NCI-H1930 (cell line): Measurements from ENCODE around the gene SLC17A9.
A peak's percentile ranks its signal among the peaks of the same experiment; 100 is the strongest.

Source experiments
- DNase-seq, 2 experiments: peaks; one replicate each; lab custom pipeline; 2025; lab: John Stamatoyannopoulos, UW

The SLC17A9 gene

GRCh38 chr20:62968378-62969178 lies 16.1 kb downstream of the SLC17A9 start:
- no peak for DNase-seq

GRCh38 chr20:62969179-62969760 lies 16.8 kb downstream of the SLC17A9 start:
- DNase-seq: no peak

DNA sequence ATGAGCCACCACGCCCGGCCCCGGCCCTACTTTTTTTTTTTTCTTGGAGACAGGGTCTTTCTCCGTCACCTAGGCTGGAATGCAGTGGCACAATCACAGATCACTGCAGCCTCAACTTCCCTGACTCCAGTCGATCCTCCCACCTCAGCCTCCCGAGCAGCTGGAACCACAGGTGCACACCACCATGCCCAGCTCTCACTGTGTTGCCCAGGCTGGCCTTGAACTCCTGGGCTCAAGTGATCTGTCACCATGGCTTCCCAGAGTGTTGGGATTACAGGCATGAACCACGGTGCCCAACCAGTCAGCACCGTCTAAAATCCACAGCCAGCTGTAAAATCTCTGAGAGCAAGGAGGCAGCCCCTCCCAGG lies 17.4 kb downstream of the SLC17A9 start:
- no peak for DNase-seq

- no peak for DNase-seq
These were observed 18.1 kb downstream of the SLC17A9 start for GRCh38 chr20:62970307-62971210.

DNA sequence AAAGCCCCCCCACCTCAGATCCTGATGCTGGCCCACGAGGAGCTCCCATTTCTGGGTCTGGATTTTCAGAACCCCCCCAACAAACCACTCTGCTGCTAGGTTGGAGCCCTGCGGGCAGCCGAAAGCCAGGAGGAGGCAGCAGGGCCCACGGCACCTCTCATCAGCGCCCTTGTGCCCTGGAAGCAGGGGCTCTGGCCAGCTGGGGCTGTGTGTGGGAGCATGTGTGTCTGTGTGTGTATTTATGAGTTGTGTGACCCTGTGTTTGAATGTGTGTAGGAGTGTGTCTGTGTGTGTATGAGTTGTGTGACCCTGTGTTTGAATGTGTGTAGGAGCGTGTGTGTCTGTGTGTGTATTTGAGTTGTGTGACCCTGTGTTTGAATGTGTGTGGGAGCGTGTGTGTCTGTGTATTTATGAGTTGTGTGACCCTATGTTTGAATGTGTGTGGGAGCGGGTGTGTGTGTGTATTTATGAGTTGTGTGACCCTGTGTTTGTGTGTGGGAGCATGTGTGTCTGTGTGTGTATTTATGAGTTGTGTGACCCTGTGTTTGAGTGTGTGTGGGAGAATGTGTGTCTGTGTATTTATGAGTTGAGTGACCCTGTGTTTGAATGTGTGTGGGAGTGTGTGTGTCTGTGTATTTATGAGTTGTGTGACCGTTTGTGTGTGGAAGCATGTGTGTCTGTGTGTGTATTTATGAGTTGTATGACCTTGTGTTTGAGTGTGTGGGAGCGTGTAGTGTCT lies 18.9 kb downstream of the SLC17A9 start:
- DNase-seq: no peak

DNA sequence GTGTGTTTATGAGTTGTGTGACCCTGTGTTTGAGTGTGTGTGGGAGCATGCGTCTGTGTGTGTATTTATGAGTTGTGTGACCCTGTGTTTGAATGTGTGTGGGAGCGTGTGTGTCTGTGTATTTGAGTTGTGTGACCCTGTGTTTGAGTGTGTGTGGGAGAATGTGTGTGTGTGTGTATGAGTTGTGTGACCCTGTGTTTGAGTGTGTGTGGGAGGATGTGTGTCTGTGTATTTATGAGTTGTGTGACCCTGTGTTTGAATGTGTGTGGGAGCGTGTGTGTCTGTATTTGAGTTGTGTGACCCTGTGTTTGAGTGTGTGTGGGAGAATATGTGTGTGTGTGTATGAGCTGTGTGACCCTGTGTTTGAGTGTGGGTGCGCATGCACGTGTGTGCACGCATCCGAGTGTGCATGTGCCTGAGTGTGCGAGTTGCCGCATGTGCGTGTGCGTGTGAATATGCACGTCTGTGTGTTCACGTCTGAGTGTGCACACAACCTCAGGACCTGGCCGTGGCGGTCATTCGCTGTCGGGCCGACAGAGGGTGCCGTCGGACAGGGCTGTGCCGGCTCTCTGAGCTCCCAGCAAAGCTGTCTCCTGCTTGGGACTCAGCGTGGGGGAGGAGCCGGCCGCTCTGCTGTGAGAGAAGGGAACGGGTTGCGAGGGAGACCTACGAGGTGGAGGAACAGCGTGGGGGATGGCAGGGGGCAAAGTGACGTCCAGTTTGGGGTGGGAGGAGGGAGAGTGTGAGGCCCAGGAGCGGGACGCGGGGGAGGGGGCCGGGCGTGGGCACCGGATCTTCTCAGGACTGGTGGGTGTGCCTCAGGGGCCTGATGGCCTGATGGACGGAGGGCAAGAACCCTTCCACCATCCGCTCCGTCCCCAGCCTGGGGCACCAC lies 19.7 kb downstream of the SLC17A9 start:
- DNase-seq: peak; percentile 63 to 79

GRCh38 chr20:62972845-62973745 lies 20.6 kb downstream of the SLC17A9 start:
- no peak for DNase-seq

GRCh38 chr20:62975251-62975760 lies 22.8 kb downstream of the SLC17A9 start:
- no peak for DNase-seq

- DNase-seq: no peak
These were observed 23.5 kb downstream of the SLC17A9 start for GRCh38 chr20:62975812-62976508.

DNA sequence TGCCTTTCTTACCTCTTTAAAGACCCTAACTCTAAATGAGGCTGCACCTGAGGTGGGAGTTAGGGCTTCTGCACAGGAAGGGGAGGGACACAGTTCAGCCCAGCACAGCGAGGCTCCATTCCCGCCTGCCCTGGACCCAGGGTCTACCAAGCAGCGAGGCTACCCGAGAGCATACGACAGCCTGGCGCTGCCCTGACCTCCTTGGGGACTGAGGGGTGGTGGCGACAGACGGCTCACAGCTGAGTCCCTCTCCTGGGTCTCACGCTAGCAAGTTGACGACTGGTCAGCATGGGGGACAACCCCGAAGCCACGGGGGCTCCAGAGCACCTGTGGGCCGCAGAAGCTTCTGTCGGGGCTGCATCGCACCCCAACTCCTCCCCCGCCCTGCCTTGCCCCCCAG lies 24.4 kb downstream of the SLC17A9 start:
- no peak for DNase-seq

DNA sequence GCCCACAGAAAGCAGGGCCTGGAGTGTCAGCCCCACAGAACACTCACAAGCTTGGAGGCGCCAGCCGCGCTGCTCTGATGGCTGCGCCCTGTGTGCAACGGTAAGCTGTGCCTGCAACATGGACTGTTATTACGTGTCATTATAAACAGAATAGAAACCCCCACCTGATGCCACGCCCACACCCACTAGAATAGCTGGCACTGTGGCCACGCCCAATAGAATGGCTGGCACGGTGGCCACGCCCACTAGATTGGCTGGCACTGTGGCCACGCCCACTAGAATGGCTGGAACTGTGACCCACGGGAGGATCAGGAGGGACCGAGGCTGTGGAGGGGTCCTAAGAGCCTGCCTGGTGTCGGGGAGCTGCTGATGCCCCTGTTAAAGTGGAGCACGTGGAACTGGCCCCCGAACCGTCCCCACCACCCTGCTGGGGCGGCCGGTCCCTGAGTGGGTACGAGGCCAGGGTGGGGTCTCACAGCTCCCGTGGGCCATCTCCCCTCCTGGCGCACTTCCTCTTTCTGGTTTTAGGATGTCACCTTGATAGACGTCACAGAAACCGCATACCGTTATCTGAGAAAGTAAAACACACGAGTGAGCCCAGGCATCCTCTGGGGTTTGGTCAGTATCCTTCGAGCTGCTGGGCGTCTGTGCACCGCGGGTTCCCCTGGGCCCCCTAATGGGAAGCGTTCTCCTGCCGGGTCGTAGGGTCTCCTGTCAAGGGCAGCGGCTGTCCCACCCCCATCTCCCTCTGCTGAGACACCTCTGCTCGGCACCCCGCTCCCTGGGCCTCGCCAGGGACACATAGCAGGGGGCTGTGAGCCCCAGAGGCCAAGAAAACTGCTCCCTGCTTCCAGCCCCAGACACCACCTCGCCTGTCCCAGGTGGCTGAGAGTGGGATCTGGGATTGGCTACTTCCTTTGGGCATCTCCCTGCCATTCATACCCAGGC lies 25.4 kb downstream of the SLC17A9 start:
- DNase-seq: no peak

DNA sequence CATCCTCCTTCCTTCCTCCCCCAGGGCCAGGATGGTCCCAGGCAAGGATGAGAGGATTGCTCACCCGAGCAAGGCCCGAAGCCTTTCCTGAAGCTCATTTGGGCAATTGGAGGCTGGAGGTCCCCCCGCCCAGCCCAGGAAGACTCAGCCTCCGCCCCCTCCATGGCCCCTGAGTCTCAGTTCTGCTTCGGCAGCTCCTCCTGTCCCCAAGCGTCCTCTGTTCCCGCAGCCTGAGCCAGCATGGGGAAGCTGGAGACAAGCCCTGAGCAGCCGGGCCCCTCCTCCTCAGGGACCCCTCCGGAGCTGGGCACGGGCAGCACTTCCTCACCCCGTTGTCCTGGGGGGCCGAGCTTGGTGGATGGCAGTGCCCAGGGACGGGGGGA lies 26.0 kb downstream of the SLC17A9 start:
- no peak for DNase-seq

DNA sequence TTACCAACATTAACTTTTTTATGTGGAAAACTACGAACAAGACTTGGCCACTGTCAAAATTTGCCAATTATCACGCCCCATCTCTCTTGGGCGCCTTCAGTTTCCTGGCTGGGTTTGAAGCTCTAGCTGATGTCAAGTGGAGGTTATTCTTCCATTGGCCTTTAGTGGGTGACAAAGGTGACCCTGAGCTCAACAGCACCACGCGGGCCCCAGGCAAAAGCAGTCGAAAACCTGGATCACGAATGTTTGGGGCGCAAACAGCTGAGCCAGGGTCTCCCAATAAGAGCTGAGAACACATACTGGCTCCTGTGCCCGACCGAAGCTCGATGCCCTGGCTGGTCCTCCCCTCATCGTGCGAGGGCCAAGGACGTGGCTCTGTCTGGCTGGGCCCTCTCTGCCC lies 26.8 kb downstream of the SLC17A9 start:
- DNase-seq: no peak

DNA sequence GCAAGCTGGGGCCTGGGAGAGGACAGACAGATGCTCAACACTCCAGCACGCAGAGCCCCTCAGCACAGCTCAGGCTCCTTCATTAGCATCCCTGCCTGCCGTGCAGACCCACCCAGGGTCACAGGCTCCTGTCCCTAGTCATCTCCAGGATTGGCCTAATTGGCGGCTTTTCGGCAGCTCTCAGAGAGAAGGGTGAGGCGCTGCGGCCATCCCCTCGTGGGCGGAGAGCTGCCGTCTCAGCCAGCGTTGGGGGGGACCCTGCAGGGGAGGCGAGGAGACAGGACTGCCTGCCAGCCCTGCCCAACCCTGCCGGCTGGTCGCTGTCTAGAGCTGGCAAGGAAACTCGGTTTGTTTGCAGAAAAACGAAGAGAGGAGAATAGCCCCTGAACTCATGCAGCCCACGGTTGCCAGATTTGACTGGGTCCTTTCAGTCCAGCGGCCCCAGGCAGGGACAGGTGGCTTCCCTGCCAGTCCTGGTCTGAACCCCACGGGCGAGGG lies 27.4 kb downstream of the SLC17A9 start:
- DNase-seq: no peak

DNA sequence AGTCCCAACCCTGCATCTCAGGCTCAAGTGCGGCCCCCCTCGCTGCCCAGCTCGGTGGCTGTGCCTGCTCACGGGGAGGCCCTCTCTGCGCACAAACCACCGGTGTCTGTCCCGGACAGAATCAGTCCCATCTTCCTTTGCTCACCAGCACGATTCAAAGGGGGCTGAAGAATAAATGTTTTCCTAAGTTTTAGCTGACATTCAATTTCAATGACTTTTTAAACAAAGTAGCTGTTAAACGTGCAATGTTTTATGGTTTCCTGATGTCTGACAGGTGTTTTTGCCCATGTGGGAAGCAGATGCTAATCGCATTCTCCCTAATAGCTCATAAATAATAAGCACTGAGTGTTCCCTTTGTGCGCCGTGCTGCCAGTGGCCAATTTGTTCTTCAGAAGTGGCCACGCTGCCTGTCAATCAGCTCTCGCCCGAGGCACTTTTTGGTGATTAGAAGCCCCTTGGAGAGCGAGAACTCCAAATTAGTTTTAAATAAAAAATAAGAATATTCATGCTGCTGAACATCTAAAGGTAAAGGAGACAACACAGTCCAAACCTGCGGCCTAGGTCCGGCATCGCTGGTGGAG lies 28.0 kb downstream of the SLC17A9 start:
- no peak for DNase-seq

- DNase-seq: peak in 1 of 2 experiments; percentile 26
These were observed 28.5 kb downstream of the SLC17A9 start for GRCh38 chr20:62980970-62981369.
